AG04450 (cell line): Measurements from ENCODE around the gene REELD1. TPM values are rescaled to one million over a fixed set of nuclear protein-coding genes. Genes with fewer than 3 reads are reported as not detected.

Experiments
- CTCF ChIA-PET: fragments of 300-600, 350-600 bp; formaldehyde crosslinking; extraction: SDS; loops from one replicate; lab custom pipeline; 2022; ENCODE audit warnings: antibody characterized with exemption, inconsistent platforms; lab: Charles Lee
- POLR2A ChIA-PET: fragments of 350-600 bp; formaldehyde crosslinking; extraction: SDS; loops from one replicate; lab custom pipeline; 2021; ENCODE audit warnings: antibody characterized with exemption, inconsistent platforms; lab: Yijun Ruan, JAX
- DNase-seq: peaks from one replicate; pipeline ENCODE4 v3.0.0-alpha.2; 2011; ENCODE audit warnings: low read depth, low spot score
- H3K27ac ChIP-seq: one replicate; pipeline ENCODE4 v1.5.1; 2012; ENCODE audit warnings: low read depth, low read length, control low read depth
- H3K27me3 ChIP-seq: one replicate; pipeline ENCODE4 v1.6.0; 2012; ENCODE audit warnings: low read length; ENCODE audit not compliant: control insufficient read depth, insufficient read depth
- H3K4me3 ChIP-seq: 2 replicates; pipeline ENCODE4 v1.5.1; 2011; ENCODE audit warnings: mild to moderate bottlenecking, low read depth, low read length, control low read depth
- H3K9me3 ChIP-seq: 2 replicates; pipeline ENCODE4 v1.5.1; 2012; ENCODE audit warnings: low read length; ENCODE audit not compliant: control insufficient read depth, insufficient read depth
- CTCF ChIP-seq: IDR thresholded peaks from 2 replicates; pipeline ENCODE4 v1.5.1; 2011; ENCODE audit warnings: low read depth, low read length, control low read depth, inconsistent platforms
- polyA plus RNA-seq: library from polyadenylated mRNA; depleted of rRNA; stranded (reverse); fragments of >200 nt; gene quantifications from 2 replicates; pipeline ENCODE4 v1.2.3, GENCODE V29; 2011

REELD1 gene
- polyA plus RNA-seq, 1 experiment = not detected

- no peak for TF ChIP-seq CTCF
- ChIA-PET POLR2A (no interaction called here), CTCF (interaction anchor here (1.0 kb wide), 1 partner anchor 90 kb away, joined by 3 read pairs; no protein-coding TSS in a partner anchor)
- no peak overlapping the region for H3K4me3 ChIP-seq
- no peaks in the 10 kb centered on the region for H3K27me3 ChIP-seq
- DNase-seq = no peak
- no peak overlapping the region for H3K27ac ChIP-seq
- no peaks in the 10 kb centered on the region for H3K9me3 ChIP-seq
Observed at GRCh38 chr4:146186041-146186440, 28.3 kb upstream of the REELD1 start.

- CTCF ChIA-PET = no interaction called here
- Histone ChIP-seq H3K9me3 (no peaks in the 10 kb centered on the region), H3K27me3 (no peaks in the 10 kb centered on the region), H3K27ac (no peak overlapping the region), H3K4me3 (no peak overlapping the region)
- no peak for TF ChIP-seq CTCF
- DNase-seq = no peak
- POLR2A ChIA-PET = no interaction called here
Observed at GRCh38 chr4:146186596-146186995, 27.7 kb upstream of the REELD1 start.

GRCh38 chr4:146190456-146190855, 23.9 kb upstream of the REELD1 start:
- H3K9me3 ChIP-seq = no peaks in the 10 kb centered on the region
- no peak for DNase-seq
- TF ChIP-seq CTCF = no peak
- H3K4me3 ChIP-seq = no peak overlapping the region
- CTCF ChIA-PET = interaction anchor here (1.1 kb wide), 1 partner anchor 633 kb away, joined by 4 read pairs; no protein-coding TSS in a partner anchor
- POLR2A ChIA-PET = no interaction called here
- H3K27ac ChIP-seq = no peak overlapping the region
- H3K27me3 ChIP-seq = no peaks in the 10 kb centered on the region

- no peak for TF ChIP-seq CTCF
- no peaks in the 10 kb centered on the region for H3K9me3 ChIP-seq
- DNase-seq = no peak
- ChIA-PET CTCF (interaction anchor here (1.0 to 1.2 kb wide), 2 partner anchors 50 to 906 kb away, joined by 3 read pairs; no protein-coding TSS in a partner anchor), POLR2A (no interaction called here)
- no peak overlapping the region for H3K4me3 ChIP-seq
- no peak overlapping the region for H3K27ac ChIP-seq
- no peaks in the 10 kb centered on the region for H3K27me3 ChIP-seq
Observed at GRCh38 chr4:146191766-146192458, 22.4 kb upstream of the REELD1 start.

- no peak overlapping the region for H3K27ac ChIP-seq
- ChIA-PET CTCF (no interaction called here), POLR2A (no interaction called here)
- no peak overlapping the region for H3K4me3 ChIP-seq
- H3K9me3 ChIP-seq = no peaks in the 10 kb centered on the region
- TF ChIP-seq CTCF = no peak
- DNase-seq = no peak
- no peaks in the 10 kb centered on the region for H3K27me3 ChIP-seq
Observed at GRCh38 chr4:146193628-146194027, 20.7 kb upstream of the REELD1 start.
